HepG2 (cell line): ENCODE results near the gene PRELID1. TPM values are rescaled to one million over a fixed set of nuclear protein-coding genes. Genes with fewer than 3 reads are reported as not detected.

Experiments used
- ATAC-seq: fragments of 200-7000 bp; cut with Tn5 transposase; 3 replicates; pipeline ENCODE4 v1.9.1; 2020; ENCODE audit warnings: mild to moderate bottlenecking, moderate library complexity
- BruUV-seq: library from RNA; stranded (reverse); fragments of 400-500 nt; replicated peaks from 2 replicates; lab custom pipeline; 2021; lab: Mats Ljungman, UMichigan
- CTCF ChIA-PET: fragments of 300-600 bp; formaldehyde crosslinking; extraction: SDS; loops from one replicate; lab custom pipeline; 2021; ENCODE audit warnings: low total read pairs, inconsistent platforms, low intra/inter-chr PET ratio; lab: Yijun Ruan, JAX
- POLR2A ChIA-PET: fragments of 350-600 bp; sonication (Branson Sonifier 250); formaldehyde crosslinking; loops from one replicate; lab custom pipeline; 2020; ENCODE audit warnings: antibody characterized with exemption, inconsistent platforms; lab: Yijun Ruan, JAX
- DNase-seq: peaks from one replicate; pipeline ENCODE4 v3.0.0-alpha.2; 2015; ENCODE audit warnings: low spot score
- FAIRE-seq: peaks from 3 replicates; lab custom pipeline; 2011; peaks lifted over from hg19 to GRCh38; lab: Jason Lieb, UNC
- H2AFZ ChIP-seq: one replicate; pipeline ENCODE4 v1.6.1; 2011; ENCODE audit warnings: low read length, inconsistent platforms
- H3K27ac ChIP-seq: fragments of 300-600 bp; 3 replicates; pipeline ENCODE4 v1.8.0; 2011; ENCODE audit warnings: mixed run types, mild to moderate bottlenecking, mixed read lengths, low read length, inconsistent platforms; ENCODE audit not compliant: insufficient read depth; ENCODE audit errors: extremely low read length
- H3K27me3 ChIP-seq, 2 experiments: fragments of 200-600 bp in 1 of 2; 2 replicates in 1 of 2; 3 replicates in 1 of 2; pipeline versions ENCODE4 v1.6.0 to v1.8.0; 2011; ENCODE audit warnings: low read length in 2 of 2, mild to moderate bottlenecking in 2 of 2, moderate library complexity in 2 of 2, inconsistent platforms in 1 of 2; ENCODE audit not compliant: insufficient read depth in 2 of 2, control insufficient read depth in 1 of 2
- H3K36me3 ChIP-seq, 2 experiments: fragments of 200-600 bp in 1 of 2; replicated peaks in 1 of 2; 2 replicates in 1 of 2; 3 replicates in 1 of 2; pipeline versions ENCODE4 v1.5.1 to v1.8.0; 2011; ENCODE audit warnings: low read length in 2 of 2, inconsistent platforms in 1 of 2; ENCODE audit not compliant: insufficient read depth in 2 of 2, control insufficient read depth in 1 of 2
- H3K4me1 ChIP-seq: 2 replicates; pipeline ENCODE4 v1.5.1; 2012; ENCODE audit warnings: low read length, inconsistent platforms; ENCODE audit not compliant: insufficient read depth
- H3K4me2 ChIP-seq: 2 replicates; pipeline ENCODE4 v1.6.0; 2011; ENCODE audit warnings: low read depth, low read length, inconsistent platforms
- H3K4me3 ChIP-seq, 3 experiments: fragments of 200-600 bp in 1 of 3; sonication (generic), shearing (Covaris generic) in 1 of 3; replicated peaks in 1 of 3; 2 replicates each; pipeline ENCODE4 v1.5.1; 2011 to 2016; ENCODE audit warnings: low read length in 3 of 3, inconsistent platforms in 2 of 3, low read depth in 2 of 3, mild to moderate bottlenecking in 2 of 3, control low read depth in 1 of 3, mixed read lengths in 1 of 3; ENCODE audit not compliant: insufficient read depth in 1 of 3
- H3K79me2 ChIP-seq: one replicate; pipeline ENCODE4 v1.6.1; 2011; ENCODE audit warnings: low read length, inconsistent platforms; ENCODE audit not compliant: insufficient read depth
- H3K9ac ChIP-seq: 2 replicates; pipeline ENCODE4 v1.6.0; 2011; ENCODE audit warnings: mild to moderate bottlenecking, low read depth, low read length, inconsistent platforms; ENCODE audit not compliant: insufficient read depth
- H3K9me3 ChIP-seq: 2 replicates; pipeline ENCODE4 v1.5.1; 2012; ENCODE audit warnings: mild to moderate bottlenecking, low read length
- H4K20me1 ChIP-seq: 2 replicates; pipeline ENCODE4 v1.6.0; 2011; ENCODE audit warnings: inconsistent platforms, mild to moderate bottlenecking, low read length, moderate library complexity; ENCODE audit not compliant: insufficient read depth
- GFI1 ChIP-seq: sonication (generic); formaldehyde crosslinking; IDR thresholded peaks from 2 replicates; pipeline ENCODE4 v1.5.0; 2020; ENCODE audit warnings: missing genetic modification reagents, mild to moderate bottlenecking, borderline replicate concordance
- JUND ChIP-seq: sonication (generic); formaldehyde crosslinking; IDR thresholded peaks from 2 replicates; pipeline ENCODE4 v1.8.0; 2022; ENCODE audit warnings: mild to moderate bottlenecking, missing genetic modification reagents
- MTF2 ChIP-seq: sonication (generic); formaldehyde crosslinking; IDR thresholded peaks from 2 replicates; pipeline ENCODE4 v1.5.0; 2020; ENCODE audit warnings: missing genetic modification reagents, borderline replicate concordance
- POGZ ChIP-seq: sonication (generic); formaldehyde crosslinking; IDR thresholded peaks from 2 replicates; pipeline ENCODE4 v1.4.0; 2020; ENCODE audit warnings: mild to moderate bottlenecking, missing genetic modification reagents
- ZFY ChIP-seq: sonication (generic); formaldehyde crosslinking; IDR thresholded peaks from 2 replicates; pipeline ENCODE4 v1.4.0; 2020; ENCODE audit warnings: missing genetic modification reagents
- ZKSCAN1 ChIP-seq: fragments of 150-350 bp; IDR thresholded peaks from 2 replicates; pipeline ENCODE4 v1.6.1; 2014; ENCODE audit warnings: low read length
- ZNF136 ChIP-seq: sonication (generic); formaldehyde crosslinking; IDR thresholded peaks from 2 replicates; pipeline ENCODE4 v1.8.1; 2022; ENCODE audit warnings: low read depth, mild to moderate bottlenecking, moderate library complexity, missing genetic modification reagents
- ZNF446 ChIP-seq: sonication (generic); formaldehyde crosslinking; IDR thresholded peaks from 2 replicates; pipeline ENCODE4 v1.5.0; 2020; ENCODE audit warnings: mild to moderate bottlenecking, missing genetic modification reagents
- ZNF619 ChIP-seq: sonication (generic); formaldehyde crosslinking; IDR thresholded peaks from 2 replicates; pipeline ENCODE4 v1.4.0; 2020; ENCODE audit warnings: mild to moderate bottlenecking, missing genetic modification reagents
- ZNF766 ChIP-seq: sonication (generic); formaldehyde crosslinking; IDR thresholded peaks from 2 replicates; pipeline ENCODE4 v1.5.0; 2020; ENCODE audit warnings: missing genetic modification reagents, borderline replicate concordance
- WGBS: methylation state at CpG from one replicate; pipeline ENCODE4 v1.1.6; 2017; ENCODE audit warnings: low lambda C conversion rate; 5-methylcytosine and 5-hydroxymethylcytosine counted together
- in situ Hi-C: cut with HindIII; loops from 2 replicates; pipeline ENCODE4 v1.10.0; 2017; ENCODE audit warnings: low pct_unique_long_range_greater_than_20kb; ENCODE audit not compliant: extremely low pct_ligation_motif_present
- intact Hi-C: fragments of 100-400 bp; cut with micrococcal nuclease; formaldehyde crosslinking; loops from one replicate; pipeline ENCODE4 v1.10.0; 2022; ENCODE audit not compliant: unreplicated experiment
- polyA plus RNA-seq, 8 experiments: library from polyadenylated mRNA; depleted of rRNA in 3 of 8; stranded (reverse) in 7 of 8; unstranded in 1 of 8; fragments of >200 nt; fragmentation: Illumina TruSeq in 4 of 8; extraction: Trizol in 4 of 8; gene quantifications; 2 replicates each; pipeline versions ENCODE4 v1.2.1 to v1.2.3, GENCODE V29; 2011 to 2016; ENCODE audit warnings: low read depth in 4 of 8, missing spikeins in 1 of 8, mixed read lengths in 1 of 8; ENCODE audit not compliant: insufficient read depth in 1 of 8
- total RNA-seq, 5 experiments: library from RNA; depleted of rRNA; stranded (reverse); fragments of >200 nt; fragmentation: Illumina TruSeq; extraction: Trizol; gene quantifications; 2 replicates each; pipeline ENCODE4 v1.2.3, GENCODE V29; 2016; ENCODE audit warnings: low read depth in 1 of 5
- TF ChIP-seq, protein P1 (sequence below), 2 experiments: sonication (generic) in 1 of 2; formaldehyde crosslinking in 1 of 2; IDR thresholded peaks; 2 replicates each; pipeline versions ENCODE4 v1.4.0 to v1.6.1; 2016 to 2020; ENCODE audit warnings: borderline replicate concordance in 1 of 2, low read depth in 1 of 2, mild to moderate bottlenecking in 1 of 2, missing genetic modification reagents in 1 of 2
- TF ChIP-seq, protein P2 (sequence below): sonication (generic); IDR thresholded peaks from 2 replicates; pipeline ENCODE4 v1.6.1; 2016; ENCODE audit warnings: low read depth, borderline replicate concordance
- TF ChIP-seq, protein P3 (sequence below): sonication (generic); formaldehyde crosslinking; IDR thresholded peaks from 2 replicates; pipeline ENCODE4 v1.4.0; 2020; ENCODE audit warnings: mild to moderate bottlenecking, missing genetic modification reagents

The PRELID1 gene
- total and polyA plus RNA-seq, 2 of the 13 experiments (the other 11 are each of a cell fraction or from before 2014, with no cell fraction given), result 250 to 271 TPM

DNA sequence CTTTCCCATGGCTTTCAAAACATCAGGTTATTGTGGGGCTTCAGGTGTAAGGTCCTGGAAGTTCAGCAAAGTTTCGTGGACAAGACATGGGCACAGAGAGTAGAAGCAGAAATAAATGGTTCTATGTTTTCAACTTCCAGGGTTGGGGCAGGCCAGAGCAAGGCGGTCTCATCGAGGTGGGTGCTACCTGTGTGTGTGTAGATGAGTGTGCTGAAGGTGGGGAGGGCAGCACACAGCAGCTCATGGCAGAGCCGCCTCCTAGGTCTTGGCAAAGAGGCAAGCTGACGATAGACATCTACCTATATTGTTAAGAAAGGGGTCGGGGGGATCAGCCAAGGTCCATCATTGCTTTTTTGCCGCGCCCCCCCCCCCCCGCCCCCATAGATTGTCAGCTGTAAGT lies 3.9 kb upstream of the PRELID1 start:
- H3K4me1 ChIP-seq, result peaks cover 23% of the 10 kb centered on the region
- peaks cover 6% of the 10 kb centered on the region for H4K20me1 ChIP-seq
- 95% methylated on average over 8 of the region's 9 CpGs for WGBS
- intact Hi-C loops, result no loop called here
- H3K4me3 ChIP-seq, result no peak overlapping the region
- FAIRE-seq (no peak), DNase-seq (no peak), ATAC-seq (no peak)
- TF ChIP-seq, protein P1, sequence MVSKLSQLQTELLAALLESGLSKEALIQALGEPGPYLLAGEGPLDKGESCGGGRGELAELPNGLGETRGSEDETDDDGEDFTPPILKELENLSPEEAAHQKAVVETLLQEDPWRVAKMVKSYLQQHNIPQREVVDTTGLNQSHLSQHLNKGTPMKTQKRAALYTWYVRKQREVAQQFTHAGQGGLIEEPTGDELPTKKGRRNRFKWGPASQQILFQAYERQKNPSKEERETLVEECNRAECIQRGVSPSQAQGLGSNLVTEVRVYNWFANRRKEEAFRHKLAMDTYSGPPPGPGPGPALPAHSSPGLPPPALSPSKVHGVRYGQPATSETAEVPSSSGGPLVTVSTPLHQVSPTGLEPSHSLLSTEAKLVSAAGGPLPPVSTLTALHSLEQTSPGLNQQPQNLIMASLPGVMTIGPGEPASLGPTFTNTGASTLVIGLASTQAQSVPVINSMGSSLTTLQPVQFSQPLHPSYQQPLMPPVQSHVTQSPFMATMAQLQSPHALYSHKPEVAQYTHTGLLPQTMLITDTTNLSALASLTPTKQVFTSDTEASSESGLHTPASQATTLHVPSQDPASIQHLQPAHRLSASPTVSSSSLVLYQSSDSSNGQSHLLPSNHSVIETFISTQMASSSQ (IDR thresholded peaks at IDR 0.05; ENCODE audit: low read depth), result no peak
- TF ChIP-seq, protein P1 (CRISPR knock-in tag; IDR thresholded peaks at IDR 0.05; ENCODE audit: borderline replicate concordance), result no peak
- TF ChIP-seq ZFY (CRISPR knock-in tag) (no peak), POGZ (CRISPR knock-in tag) (no peak), GFI1 (CRISPR knock-in tag) (no peak), ZNF766 (CRISPR knock-in tag) (no peak), MTF2 (CRISPR knock-in tag) (no peak), ZKSCAN1 (no peak), ZNF619 (CRISPR knock-in tag) (no peak), JUND (CRISPR knock-in tag) (no peak), ZNF136 (CRISPR knock-in tag) (no peak), ZNF446 (CRISPR knock-in tag) (no peak)
- TF ChIP-seq, protein P2, sequence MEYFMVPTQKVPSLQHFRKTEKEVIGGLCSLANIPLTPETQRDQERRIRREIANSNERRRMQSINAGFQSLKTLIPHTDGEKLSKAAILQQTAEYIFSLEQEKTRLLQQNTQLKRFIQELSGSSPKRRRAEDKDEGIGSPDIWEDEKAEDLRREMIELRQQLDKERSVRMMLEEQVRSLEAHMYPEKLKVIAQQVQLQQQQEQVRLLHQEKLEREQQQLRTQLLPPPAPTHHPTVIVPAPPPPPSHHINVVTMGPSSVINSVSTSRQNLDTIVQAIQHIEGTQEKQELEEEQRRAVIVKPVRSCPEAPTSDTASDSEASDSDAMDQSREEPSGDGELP, result no peak
- TF ChIP-seq, protein P3, sequence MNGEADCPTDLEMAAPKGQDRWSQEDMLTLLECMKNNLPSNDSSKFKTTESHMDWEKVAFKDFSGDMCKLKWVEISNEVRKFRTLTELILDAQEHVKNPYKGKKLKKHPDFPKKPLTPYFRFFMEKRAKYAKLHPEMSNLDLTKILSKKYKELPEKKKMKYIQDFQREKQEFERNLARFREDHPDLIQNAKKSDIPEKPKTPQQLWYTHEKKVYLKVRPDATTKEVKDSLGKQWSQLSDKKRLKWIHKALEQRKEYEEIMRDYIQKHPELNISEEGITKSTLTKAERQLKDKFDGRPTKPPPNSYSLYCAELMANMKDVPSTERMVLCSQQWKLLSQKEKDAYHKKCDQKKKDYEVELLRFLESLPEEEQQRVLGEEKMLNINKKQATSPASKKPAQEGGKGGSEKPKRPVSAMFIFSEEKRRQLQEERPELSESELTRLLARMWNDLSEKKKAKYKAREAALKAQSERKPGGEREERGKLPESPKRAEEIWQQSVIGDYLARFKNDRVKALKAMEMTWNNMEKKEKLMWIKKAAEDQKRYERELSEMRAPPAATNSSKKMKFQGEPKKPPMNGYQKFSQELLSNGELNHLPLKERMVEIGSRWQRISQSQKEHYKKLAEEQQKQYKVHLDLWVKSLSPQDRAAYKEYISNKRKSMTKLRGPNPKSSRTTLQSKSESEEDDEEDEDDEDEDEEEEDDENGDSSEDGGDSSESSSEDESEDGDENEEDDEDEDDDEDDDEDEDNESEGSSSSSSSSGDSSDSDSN (CRISPR knock-in tag), result no peak
- ChIA-PET CTCF (no interaction called here), POLR2A (no interaction called here)
- no peak overlapping the region for H3K9ac ChIP-seq
- H3K27me3 ChIP-seq, result no peaks in the 10 kb centered on the region; a peak in 2 of 5 replicates
- no peaks in the 10 kb centered on the region for H3K9me3 ChIP-seq
- no peak overlapping the region for H3K4me2 ChIP-seq
- in situ Hi-C loops, result loop anchor here (5.0 kb wide), 1 partner anchor 187 kb away; no protein-coding TSS in a partner anchor
- no peak overlapping the region for H2AFZ ChIP-seq
- no peak overlapping the region for H3K27ac ChIP-seq
- BruUV-seq, result no TSS peak
- peaks cover 0 to 13% of the 10 kb centered on the region in 2 experiments; a peak in 3 of 5 replicates for H3K36me3 ChIP-seq
- H3K79me2 ChIP-seq, result peaks cover 21% of the 10 kb centered on the region
